ENCODE data around the gene AOAH.

- no peak for TF ChIP-seq CTCF (IDR thresholded peaks at IDR 0.05 in 4 of 5, conservative IDR thresholded peaks at IDR 0.05 in 1 of 5)
- no peak for TF ChIP-seq POLR2A (IDR thresholded peaks at IDR 0.05)
Observed at GRCh38 chr7:36726806-36727503, 2.7 kb upstream of the AOAH start.
